Testis (tissue), 2 donors: ENCODE data around the gene ALG11.
"Not testable (repeated sequence)": the region's sequence is repeated elsewhere in the genome, so short reads cannot be mapped to it uniquely, and the experiment has no call there.

Experiments used
- CTCF ChIP-seq, 3 experiments: fragments of 450-650 bp in 2 of 3; fragments of 200-600 bp in 1 of 3; sonication (generic) in 1 of 3; IDR thresholded peaks; one replicate each; pipeline ENCODE4 v1.5.1; 2016 to 2019; ENCODE audit warnings: antibody characterized with exemption in 3 of 3, mild to moderate bottlenecking in 2 of 3, moderate library complexity in 1 of 3
- POLR2A ChIP-seq: fragments of 450-650 bp; IDR thresholded peaks from one replicate; pipeline ENCODE4 v1.6.1; 2017; ENCODE audit warnings: antibody characterized with exemption, mild to moderate bottlenecking, moderate library complexity

GRCh38 chr13:52061064-52061463 is 48.9 kb downstream of the ALG11 start:
- not testable (repeated sequence) for TF ChIP-seq CTCF (IDR thresholded peaks at IDR 0.05); POLR2A
